Non-pigmented ciliary epithelial cell (primary cell): ENCODE data around the gene GARIN5A.
"Not testable (repeated sequence)": the region's sequence is repeated elsewhere in the genome, so short reads cannot be mapped to it uniquely, and the experiment has no call there.

ENCODE experiments used
- DNase-seq: peaks from one replicate; pipeline ENCODE4 v3.0.0-alpha.2; 2010; ENCODE audit warnings: low read depth

The GARIN5A gene

DNA sequence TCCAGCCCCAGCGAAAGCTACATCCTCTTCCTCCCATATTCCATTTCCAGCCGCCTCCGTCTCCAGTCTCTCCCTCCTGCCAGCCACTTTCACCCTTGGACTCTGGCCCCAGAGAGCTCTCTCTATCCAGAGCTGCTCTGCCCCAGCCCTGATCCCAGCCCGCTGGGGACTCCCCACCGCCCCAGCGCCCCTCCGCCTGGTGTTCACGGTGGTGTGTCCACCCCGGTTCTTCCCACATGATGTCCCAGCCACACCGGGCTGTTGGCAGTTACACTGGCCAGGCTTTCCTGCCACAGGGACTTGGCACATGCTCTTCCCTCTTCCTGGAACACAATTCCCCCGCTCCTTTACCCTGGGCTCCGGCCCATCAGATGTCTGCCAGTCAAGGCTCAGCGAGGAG, 11.6 kb downstream of the GARIN5A start:
- DNase-seq: no peak

DNA sequence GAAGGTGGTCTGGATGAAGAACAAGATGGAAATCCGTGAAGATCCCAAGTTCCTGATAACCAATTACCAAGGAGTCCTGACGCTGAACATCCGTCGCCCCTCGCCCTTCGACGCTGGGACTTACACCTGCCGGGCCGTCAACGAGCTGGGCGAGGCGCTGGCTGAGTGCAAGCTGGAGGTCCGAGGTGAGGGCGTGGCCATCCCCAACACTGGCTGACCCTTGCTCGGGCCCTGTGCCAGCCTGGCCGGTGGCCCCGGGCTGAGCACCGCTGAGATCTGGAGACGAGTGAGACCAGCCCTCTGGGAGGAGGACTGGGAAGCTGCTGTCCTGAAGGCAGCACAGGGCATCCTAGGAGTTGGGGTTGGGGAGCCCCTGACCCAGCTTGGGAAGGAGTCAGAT, 12.3 kb downstream of the GARIN5A start:
- no peak for DNase-seq

DNA sequence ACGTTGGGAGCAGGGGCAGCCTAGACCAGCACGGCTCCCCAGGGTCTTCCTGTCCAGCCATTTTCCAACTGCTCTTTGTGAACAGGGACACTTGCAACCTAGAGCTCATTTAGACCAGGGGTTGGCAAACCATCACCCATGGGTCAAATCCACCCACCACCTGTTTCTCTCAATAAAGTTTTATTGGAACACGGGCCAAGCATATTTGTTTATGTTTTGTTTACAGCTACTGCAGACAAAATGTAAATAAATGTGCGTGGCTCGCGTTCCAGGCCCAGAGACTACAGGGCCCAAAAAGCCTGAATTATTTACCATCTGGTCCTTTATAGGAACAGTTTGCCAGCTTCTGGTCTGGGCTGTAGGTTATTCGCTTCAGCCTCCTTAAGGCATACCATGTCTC, 13.7 kb downstream of the GARIN5A start:
- no peak for DNase-seq

DNA sequence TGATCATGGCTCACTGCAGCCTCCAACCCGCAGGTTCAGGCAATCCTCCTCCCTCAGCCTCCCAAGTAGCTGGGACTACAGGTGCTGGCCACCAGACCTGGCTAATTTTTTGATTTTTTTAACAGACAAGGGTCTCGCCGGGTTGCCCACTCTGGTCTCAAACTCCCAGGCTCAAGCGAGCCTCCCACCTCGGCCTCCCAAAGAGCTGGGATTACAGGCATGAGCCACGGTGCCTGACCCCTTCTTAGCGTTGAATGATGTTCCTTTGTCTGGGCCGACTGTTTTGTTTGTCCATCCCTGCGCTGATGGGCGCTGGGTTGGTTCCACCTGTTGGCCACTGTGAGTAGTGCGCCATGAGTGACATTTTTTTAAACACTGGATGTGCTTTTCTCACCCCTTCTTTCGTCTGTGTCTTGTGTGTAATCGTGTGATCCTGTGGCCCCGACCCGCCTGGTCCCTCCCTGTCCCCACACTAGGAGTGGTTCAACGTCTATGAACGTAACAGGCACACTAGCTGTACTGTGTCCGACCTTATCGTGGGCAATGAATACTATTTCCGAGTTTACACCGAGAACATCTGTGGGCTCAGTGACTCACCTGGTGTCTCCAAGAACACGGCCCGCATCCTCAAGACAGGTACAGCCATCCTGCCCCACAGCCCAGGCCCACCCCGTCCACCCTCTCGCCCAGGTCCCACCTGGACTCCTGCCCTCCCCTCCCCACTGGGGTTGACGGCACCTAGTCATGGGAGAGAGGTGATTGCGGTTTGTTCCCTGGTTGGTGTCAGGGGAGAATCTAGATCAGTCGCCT, 15.4 kb downstream of the GARIN5A start:
- DNase-seq: no peak

DNA sequence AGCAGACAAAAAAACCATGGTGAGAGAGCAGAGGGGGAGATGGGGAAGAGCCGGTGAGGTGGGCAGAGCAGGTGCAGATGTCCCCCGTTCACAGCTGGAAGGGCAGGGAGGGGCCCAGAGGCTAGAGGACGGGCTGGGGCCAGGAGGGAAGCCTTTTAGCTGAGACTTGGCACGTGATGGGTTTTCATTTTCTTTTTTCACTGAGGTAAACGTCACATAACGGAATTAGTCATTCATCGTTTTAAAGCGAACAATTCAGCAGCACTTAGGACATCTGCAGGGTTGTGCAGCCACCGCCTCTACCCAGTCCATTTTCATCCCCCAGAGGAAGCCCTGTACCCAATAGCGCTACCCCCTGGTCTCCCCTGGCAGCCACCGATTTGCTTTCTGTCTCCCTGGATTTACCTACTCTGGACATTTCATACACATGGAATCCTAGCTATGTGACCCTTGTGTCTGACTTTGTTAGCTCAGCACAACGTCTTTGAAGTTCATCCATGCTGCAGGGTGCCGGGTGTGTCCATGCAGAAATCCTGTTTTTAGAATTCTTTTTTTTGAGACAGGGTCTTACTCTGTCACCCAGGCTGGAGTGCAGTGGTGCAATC, 16.4 kb downstream of the GARIN5A start:
- no peak for DNase-seq

DNA sequence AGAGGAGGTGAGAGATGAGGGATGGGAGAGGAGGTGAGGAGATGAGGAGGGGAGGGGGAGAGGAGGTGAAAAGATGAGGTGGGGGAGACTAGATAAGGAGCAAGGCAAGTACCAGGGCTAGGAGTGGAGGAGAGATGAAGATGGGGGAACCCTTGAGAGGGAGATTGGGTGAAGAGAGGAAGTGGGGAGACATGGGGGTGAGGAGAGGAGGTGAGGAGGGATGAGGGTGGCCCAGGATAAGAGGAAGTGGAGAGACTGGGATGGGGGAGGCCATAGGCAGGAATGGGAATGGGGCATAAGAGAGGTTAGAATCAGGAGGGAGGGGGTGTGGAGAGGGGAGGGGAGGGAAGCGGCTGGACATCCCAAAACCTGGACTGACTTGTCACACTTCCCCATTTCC, 17.0 kb downstream of the GARIN5A start:
- no peak for DNase-seq

DNA sequence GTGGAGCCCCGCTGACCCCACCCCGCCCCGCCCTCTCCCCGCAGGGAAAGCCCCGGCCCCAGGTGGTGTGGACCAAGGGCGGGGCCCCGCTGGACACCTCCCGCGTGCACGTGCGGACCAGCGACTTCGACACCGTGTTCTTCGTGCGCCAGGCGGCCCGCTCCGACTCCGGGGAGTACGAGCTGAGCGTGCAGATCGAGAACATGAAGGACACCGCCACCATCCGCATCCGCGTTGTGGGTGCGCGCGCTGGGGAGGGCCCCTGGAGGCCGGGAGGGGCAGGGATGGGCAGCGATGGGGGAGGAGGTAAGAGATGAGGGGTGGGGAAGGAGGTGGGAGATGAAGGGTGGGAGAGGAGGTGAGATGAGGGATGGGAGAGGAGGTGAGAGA, 17.6 kb downstream of the GARIN5A start:
- DNase-seq: no peak

DNA sequence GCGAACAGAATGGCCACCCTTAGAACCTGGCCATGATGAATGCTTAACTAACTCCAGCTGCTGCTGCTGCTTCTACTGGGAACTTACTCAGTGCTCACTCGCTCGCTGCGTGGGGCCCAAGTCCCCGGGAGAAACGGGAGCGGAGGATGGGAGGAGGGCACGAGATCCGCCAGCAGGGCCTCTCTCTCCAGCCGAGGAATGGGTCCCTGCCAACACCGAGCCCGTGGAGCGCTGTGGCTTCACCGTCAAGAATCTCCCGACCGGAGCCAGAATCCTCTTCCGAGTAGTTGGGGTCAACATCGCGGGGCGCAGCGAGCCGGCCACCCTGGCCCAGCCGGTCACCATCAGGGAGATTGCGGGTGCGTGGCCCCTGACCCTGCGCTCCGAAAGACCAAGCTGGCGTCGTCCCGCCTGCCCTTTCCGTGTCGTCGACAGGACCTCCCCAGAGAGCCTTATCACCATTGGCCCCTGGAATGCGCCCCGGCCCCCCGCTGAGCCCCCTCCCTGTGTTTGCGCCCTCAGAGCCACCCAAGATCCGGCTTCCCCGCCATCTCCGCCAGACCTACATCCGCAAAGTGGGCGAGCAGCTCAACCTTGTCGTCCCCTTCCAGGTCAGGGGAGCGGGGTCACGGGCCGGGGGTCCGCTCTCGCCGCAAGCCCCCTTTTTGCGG, 18.1 kb downstream of the GARIN5A start:
- DNase-seq: no peak

DNA sequence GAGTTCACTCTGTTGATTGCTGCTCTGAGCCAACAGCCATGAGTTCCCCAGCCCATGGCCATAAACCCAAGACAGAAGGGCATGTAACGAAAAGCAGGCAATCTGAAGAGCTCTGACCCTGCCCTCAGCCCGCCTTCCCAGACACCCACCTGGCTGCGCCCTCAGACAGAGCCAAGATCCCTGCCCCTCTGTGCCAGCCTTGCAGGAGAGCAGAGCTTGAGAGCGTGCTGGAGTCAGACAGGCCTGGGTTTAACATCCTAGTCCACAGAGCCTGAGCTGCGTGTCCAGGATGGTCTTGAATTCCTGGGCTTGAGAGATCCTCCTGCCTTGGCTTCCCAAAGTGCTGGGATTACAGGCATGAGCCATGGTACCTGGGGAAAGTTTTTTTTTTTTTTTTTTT, 19.3 kb downstream of the GARIN5A start:
- DNase-seq: no peak

DNA sequence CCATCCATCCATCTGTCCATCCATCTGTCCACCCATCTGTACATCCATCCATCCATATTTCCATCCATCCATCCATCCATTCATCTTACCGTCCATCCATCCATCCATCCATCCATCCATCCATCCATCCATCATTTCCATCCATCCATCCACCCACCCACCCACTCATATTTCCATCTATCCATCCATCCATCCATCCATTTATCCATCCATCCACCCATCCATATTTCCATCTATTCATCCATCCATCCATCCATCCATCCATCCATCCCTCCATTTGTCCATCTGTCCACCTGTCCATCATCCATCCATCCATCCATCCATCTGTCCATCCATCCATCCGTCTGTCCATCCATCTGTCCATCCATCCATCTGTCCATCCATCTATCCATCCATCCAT, 20.7 kb downstream of the GARIN5A start:
- DNase-seq: no peak

DNA sequence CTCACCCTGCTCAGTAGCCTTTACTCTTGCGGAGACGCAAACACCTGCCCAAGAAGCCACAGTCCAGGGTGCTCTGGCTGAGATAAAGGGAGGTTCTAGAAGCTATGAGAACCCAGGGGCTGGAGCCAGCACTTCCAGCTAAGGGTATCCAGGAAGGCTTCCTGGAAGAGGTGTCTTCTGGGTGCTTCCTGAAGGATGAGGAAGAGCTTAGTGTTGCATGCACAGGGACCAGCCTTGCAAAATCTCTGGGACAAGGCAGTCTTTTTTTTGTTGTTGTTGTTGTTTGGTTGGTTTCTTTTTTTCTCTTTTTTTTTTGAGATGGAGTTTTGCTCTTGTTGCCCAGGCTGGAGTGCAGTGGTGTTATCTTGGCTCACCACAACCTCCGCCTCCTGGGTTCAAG, 23.4 kb downstream of the GARIN5A start:
- no peak for DNase-seq

DNA sequence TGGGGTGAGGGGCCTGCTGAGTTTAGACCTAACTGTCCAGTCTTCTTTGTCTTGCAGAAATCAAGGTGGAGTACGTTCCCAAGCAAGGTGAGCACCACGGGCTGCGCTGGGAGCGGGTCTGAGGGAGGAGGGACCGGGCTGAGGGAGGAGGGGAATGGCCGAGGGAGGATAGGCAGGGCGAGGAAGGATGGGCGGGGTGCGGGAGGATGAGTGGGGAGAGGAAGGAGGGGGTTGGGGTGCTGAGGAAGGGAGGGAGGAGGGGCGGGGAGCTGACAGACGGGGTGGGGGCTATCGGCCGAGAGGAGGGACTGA, 25.5 kb downstream of the GARIN5A start:
- no peak for DNase-seq

DNA sequence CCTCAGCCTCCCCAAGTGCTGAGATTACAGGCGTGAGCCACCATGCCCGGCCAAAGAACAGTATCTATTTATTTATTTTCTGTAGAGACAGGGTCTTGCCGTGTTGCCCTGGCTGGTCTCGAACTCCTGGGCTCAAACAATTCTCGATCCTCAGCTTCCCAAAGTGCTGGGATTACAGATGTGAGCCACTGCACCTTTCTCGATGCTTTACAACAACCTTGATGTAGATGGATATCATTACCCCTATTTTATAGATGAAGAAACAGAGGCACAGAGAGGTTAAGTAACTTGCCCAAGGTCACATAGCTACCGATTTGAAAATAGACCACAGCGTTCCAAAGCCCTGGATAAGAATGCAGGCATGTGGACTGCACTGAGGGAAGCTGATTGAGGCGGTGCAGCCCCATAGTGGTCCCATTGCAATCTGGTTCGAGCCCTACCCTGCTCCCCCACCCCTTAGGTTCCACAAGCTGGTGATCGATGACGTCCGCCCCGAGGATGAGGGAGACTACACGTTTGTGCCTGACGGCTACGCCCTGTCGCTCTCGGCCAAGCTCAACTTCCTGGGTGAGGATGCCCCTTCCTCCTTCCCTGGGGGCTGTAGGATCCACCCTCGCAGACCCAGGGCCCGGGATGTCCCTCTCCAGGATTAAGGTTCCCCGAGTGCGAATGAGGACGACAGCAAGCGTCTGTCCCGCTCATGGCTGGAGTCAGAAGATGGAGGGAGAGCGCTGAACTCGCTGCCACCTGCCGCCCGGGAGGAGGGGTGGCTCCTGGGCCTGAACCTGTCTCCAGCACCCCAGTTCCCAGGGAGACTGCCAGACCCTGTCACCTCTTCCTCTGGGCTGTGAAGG, 26.1 kb downstream of the GARIN5A start:
- no peak for DNase-seq

DNA sequence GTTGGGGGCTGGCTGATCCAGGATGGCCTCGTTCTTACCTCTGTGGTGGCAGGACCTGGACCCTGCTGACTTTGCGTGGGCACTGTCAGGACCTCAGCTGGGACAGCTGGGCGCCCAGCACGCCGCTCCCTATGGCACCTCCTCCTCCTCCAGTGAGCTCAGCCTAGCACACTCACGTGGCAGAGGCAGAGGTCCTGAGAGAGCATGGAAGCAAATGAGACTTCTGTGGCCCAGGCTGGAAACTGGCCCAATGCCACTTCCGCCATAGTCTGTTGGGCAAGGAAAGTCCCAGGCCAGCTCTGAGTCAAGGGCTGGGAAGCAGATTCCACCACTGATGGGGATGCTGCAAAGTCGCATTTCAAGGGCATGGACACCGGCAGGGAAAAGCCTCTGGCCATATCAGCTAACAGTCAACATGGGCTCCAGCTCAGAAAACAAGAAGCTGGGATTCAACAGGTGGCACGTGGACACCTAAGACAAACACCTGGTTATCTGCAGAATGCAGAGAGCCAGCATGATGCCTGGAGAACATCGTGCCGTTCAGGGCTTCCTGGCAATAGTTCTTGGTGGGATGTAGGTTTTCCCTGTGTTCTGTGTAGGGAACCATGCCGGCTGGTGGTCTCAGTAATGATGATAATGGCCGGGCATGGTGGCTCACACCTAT, 27.3 kb downstream of the GARIN5A start:
- DNase-seq: no peak

DNA sequence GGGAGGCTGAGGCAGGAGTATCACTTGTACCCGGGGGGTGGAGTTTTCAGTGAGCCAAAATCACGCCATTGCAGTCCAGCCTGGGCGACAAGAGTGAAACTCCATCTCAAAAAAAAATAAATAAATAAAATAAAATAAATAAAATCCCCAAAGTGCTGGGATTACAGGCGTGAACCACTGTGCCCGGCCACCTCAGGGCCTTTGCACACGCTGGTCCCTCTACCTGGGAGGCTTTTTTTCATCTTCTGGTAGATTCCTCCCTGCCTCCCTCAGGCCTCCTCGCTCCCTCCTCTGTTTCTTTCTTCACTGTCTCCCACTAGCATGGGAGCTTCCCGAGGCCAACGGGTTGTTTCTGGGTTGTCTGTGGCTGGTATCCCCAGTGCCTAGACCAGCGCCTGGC, 28.9 kb downstream of the GARIN5A start:
- DNase-seq: no peak

DNA sequence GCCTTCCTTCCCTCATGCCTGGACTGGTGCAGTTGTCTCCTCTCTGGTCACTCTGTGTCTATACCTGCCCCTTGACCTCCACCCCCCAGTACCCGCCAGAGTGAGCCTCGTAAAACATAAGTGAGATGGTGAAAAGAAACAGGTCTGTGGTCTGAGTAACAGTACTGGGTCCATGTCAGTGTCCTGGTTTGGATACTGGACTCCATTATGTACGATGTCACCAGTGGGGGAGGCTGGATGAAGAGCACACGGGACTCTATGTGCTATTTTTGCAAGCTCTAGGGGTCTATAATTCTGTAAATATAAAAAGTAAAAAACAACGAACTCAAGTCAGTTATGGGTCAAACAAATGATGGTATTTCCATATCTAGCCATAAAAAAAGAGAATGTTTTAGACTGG, 29.6 kb downstream of the GARIN5A start:
- no peak for DNase-seq

DNA sequence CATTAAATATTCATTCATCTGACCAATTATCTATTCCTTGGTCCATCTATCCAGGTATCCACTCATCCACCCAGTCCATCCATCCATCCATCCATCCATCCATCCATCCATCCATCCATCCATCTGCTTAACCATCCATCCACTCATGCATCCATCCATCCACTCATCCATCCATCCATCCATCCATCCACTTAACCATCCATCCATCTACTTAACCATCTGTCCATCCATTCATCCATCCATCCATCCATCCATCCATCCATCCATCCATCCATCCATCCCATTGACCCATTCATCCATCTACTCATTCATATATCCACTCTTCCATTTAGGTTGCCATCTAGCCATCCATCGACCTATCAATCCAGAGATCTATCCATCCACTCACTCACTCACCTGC, 32.6 kb downstream of the GARIN5A start:
- DNase-seq: no peak

DNA sequence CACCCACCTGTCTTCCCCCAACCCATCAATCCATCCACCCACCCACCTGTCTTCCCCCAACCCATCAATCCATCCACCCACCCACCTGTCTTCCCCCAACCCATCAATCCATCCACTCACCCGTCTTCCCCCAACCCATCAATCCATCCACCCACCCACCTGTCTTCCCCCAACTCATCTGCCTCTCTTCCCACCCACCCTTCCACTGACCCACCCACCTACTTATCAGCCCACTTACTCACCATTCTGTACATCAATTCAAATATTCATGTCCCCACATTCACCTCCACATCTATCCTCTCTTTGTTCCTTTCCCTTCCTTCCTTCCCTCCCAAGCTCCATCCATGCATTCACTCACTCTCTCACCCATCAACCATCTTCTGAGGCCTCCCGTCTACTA, 37.5 kb downstream of the GARIN5A start:
- not testable (repeated sequence) for DNase-seq

DNA sequence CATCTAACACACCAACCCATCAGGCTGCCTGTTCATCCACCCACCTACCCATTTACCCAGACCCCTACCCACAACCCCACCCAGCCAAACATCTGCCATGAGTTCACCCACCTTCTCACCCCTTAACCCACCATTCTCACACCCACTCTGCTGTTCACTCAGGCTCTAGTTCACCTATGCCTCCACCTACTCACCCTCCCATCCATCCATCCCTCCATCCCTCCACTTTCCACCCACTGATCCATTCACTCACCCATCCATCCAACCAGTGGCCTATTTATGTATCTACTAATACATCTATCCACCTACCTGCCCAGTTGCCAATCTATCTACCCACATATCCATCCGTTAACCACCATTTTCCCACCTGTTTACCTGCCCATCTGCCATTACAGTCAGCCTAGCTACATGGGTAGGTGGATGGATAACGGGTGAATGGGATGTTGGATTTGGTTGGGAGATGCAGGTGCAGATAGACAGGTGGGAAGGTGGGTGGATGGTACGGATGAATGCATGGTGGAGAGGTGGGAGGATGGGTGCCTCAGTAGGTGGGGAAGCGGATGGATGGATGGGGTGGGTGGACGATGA, 38.7 kb downstream of the GARIN5A start:
- DNase-seq: no peak

DNA sequence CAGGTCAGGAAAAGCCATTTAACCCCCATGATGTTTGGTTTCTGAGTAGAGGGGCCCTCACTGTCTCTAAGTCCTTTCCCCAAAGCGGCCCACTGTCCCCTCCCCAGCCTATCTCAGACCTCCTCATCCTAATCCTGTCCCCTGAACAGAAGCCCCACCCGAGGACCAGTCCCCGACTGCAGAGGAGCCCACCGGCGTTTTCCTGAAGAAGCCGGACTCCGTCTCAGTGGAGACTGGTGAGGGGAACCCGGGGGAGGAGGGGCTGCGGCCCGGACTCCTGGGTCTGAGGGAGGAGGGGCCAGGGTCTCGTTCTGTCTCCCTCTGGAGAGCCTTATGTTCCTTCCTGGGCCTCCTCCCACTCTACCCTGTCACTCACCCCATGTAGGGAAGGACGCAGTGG, 41.0 kb downstream of the GARIN5A start:
- DNase-seq: no peak

DNA sequence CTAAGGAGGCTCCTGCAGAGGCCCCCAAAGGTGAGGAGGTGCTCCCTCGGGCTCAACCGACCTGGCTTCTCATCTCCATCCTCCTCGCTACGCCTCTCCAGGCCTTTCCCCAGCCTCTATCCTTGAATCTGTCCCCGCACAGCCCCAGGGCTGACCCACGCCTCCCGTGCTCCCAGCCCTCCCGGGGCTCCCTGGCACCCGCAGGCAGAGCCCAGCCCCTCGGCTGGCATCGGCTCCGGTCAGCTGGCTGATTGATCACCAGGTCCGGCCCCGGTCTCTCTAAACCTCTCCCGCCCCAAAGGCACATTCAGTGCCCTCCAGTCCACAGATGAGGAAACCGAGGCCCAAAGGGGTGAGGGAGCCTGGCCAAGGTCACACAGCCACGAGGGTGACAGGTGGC, 41.4 kb downstream of the GARIN5A start:
- DNase-seq: no peak

DNA sequence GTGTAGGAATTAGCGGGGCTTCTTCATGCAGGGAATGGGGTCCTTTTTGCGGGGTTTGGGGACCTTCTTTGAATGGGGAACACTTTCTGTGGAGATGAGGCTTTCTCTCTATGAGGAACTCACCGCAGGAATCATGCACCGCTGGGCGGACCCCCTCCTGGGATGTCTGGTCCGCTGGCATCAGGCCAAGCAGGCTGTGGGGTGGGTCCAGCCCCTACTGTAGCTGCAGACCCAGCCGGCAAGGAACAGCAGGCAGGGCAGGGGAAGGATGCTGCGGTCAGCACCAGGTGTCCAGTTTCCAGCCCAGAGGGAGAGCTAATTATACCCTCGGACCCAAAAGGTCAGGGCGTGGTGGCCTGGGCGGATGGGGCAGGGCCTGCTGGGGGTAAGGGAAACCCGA, 42.1 kb downstream of the GARIN5A start:
- no peak for DNase-seq
